HFFc6 (cell line): ENCODE data around the gene CUL9. TPM values are rescaled to one million over a fixed set of nuclear protein-coding genes. Genes with fewer than 3 reads are reported as not detected.

Source experiments
- DNase-seq: peaks from one replicate; pipeline ENCODE4 v3.0.0-alpha.2; 2018
- H3K27ac Mint-ChIP-seq: 2 replicates; pipeline ENCODE4 v1.8.0; 2020; ENCODE audit warnings: mild to moderate bottlenecking, mixed read lengths
- H3K27me3 Mint-ChIP-seq: 2 replicates; pipeline ENCODE4 v1.8.0; 2021; ENCODE audit warnings: mild to moderate bottlenecking, moderate library complexity, mixed read lengths; ENCODE audit not compliant: insufficient read depth
- H3K36me3 Mint-ChIP-seq: 2 replicates; pipeline ENCODE4 v1.8.0; 2021; ENCODE audit warnings: low read depth, mixed read lengths
- H3K4me1 Mint-ChIP-seq: 2 replicates; pipeline ENCODE4 v1.8.0; 2020; ENCODE audit warnings: low read depth, mixed read lengths
- H3K4me3 Mint-ChIP-seq: 2 replicates; pipeline ENCODE4 v1.8.0; 2020; ENCODE audit warnings: mild to moderate bottlenecking, moderate library complexity, mixed read lengths
- H3K9me3 Mint-ChIP-seq: 2 replicates; pipeline ENCODE4 v1.8.0; 2020; ENCODE audit warnings: mild to moderate bottlenecking, mixed read lengths
- total RNA-seq, 6 experiments: library from RNA; stranded (reverse); fragmentation: NEBNext Ultra II Directional; extraction: Animal tissue kit (Norgen Biotek cat#: 25700); gene quantifications; 2 replicates in 1 of 6; 3 replicates in 5 of 6; pipeline ENCODE4 v1.2.3, GENCODE V29; 2021
- TF ChIP-seq, protein P1 (sequence below): fragments of 200-600 bp; sonication (generic); IDR thresholded peaks from 2 replicates; pipeline ENCODE4 v1.5.0; 2021; ENCODE audit warnings: antibody characterized with exemption, mild to moderate bottlenecking

The CUL9 gene
- total RNA-seq, 6 experiments from 2014 or later: 15.4 to 19.9 (median 18.6) TPM

DNA sequence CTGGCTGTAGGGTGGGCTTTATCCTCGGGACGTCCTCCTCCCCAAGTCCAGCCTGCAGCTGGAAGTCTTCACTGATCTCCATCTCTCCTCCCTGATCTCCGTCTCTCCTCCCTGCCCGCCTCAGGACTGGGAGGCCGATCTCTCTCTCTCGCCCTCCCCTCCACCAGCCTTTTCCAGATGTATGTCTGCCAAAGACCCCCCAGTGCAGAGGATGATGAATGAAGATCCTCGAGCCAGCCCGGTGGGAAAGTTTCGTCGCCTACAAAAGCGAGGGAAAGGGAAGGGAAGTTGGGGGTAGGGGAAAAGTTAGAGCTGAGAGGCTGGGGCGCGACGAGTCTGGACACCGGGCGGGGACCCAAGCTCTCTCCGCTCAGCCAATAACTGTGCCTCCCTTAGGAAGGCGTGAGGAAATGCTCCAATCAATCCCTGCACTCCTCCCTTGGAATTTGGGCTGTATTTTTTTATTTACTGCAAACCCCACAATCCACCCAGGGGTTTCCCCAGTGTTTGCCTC is 11.5 kb upstream of the CUL9 start:
- peak overlapping the region; percentile 89 for H3K27ac Mint-ChIP-seq
- peaks cover 34% of the 10 kb centered on the region for H3K4me1 Mint-ChIP-seq
- H3K9me3 Mint-ChIP-seq: no peaks in the 10 kb centered on the region
- H3K27me3 Mint-ChIP-seq: peaks cover 3% of the 10 kb centered on the region; the same call in 1 of the 2 replicates
- TF ChIP-seq, protein P1, sequence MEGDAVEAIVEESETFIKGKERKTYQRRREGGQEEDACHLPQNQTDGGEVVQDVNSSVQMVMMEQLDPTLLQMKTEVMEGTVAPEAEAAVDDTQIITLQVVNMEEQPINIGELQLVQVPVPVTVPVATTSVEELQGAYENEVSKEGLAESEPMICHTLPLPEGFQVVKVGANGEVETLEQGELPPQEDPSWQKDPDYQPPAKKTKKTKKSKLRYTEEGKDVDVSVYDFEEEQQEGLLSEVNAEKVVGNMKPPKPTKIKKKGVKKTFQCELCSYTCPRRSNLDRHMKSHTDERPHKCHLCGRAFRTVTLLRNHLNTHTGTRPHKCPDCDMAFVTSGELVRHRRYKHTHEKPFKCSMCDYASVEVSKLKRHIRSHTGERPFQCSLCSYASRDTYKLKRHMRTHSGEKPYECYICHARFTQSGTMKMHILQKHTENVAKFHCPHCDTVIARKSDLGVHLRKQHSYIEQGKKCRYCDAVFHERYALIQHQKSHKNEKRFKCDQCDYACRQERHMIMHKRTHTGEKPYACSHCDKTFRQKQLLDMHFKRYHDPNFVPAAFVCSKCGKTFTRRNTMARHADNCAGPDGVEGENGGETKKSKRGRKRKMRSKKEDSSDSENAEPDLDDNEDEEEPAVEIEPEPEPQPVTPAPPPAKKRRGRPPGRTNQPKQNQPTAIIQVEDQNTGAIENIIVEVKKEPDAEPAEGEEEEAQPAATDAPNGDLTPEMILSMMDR: no peak
- peaks cover 7% of the 10 kb centered on the region for H3K36me3 Mint-ChIP-seq
- peak overlapping the region; percentile 92 for H3K4me3 Mint-ChIP-seq
- DNase-seq: no peak

DNA sequence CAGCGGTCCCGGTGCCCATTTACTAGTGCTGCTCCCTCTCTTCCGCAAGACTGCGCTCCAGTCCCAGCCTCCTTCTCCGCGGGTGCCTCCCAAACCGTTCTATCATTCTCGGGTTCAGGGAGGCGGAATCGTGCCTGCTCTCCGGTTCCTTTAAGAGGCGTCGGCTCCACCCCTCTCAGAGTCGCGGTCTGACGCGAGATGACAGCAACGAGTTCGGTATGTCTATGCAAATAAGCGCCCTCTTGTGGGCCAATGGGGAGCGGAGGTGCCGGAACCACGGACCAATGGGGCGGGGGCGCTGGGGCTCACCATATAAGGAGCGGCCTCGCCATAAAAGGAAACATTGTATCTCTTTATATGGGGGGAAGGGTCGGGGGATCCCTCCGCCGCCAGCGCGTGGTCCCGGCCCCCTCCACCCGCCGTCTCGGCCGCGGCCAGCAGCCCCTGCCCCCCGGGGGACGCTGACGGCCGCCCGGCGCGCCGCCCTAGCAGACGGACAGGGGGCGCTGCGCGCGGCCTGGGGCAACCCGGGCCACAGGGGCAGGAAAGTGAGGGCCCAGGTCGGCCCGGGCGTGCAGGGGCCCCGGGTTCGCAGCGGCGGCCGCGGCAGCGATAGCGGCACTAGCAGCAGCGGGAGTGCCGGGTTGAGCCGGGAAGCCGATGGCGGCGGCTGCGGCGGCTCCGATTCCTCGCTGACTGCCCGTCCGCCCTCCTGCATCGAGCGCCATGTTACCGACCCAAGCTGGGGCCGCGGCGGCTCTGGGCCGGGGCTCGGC is 10.9 kb upstream of the CUL9 start, which contains the start of gene SRF:
Gene SRF, plus strand, starts transcription at position 339 of the 776 bp plus-strand sequence. Its CDS starts 388 bp downstream, at position 727.
- H3K27ac Mint-ChIP-seq: peak within 1 kb of the TSS; percentile 90
- H3K4me1 Mint-ChIP-seq: peaks cover 39% of the 10 kb centered on the region
- peaks cover 3% of the 10 kb centered on the region; the same call in 1 of the 2 replicates for H3K27me3 Mint-ChIP-seq
- peak within 1 kb of the TSS; percentile 98 for H3K4me3 Mint-ChIP-seq
- H3K9me3 Mint-ChIP-seq: no peaks in the 10 kb centered on the region
- DNase-seq: peak; percentile 99
- peaks cover 7% of the 10 kb centered on the region for H3K36me3 Mint-ChIP-seq
- TF ChIP-seq, protein P1: peak; percentile 90

- TF ChIP-seq, protein P1: no peak
- Mint-ChIP-seq H3K4me1 (peaks cover 40% of the 10 kb centered on the region), H3K9me3 (no peaks in the 10 kb centered on the region), H3K27me3 (peaks cover 3% of the 10 kb centered on the region; the same call in 1 of the 2 replicates), H3K36me3 (peaks cover 7% of the 10 kb centered on the region), H3K27ac (peak overlapping the region; percentile 90), H3K4me3 (peak overlapping the region; percentile 98)
- DNase-seq: no peak
These were observed 10.3 kb upstream of the CUL9 start for GRCh38 chr6:43171707-43172103.

DNA sequence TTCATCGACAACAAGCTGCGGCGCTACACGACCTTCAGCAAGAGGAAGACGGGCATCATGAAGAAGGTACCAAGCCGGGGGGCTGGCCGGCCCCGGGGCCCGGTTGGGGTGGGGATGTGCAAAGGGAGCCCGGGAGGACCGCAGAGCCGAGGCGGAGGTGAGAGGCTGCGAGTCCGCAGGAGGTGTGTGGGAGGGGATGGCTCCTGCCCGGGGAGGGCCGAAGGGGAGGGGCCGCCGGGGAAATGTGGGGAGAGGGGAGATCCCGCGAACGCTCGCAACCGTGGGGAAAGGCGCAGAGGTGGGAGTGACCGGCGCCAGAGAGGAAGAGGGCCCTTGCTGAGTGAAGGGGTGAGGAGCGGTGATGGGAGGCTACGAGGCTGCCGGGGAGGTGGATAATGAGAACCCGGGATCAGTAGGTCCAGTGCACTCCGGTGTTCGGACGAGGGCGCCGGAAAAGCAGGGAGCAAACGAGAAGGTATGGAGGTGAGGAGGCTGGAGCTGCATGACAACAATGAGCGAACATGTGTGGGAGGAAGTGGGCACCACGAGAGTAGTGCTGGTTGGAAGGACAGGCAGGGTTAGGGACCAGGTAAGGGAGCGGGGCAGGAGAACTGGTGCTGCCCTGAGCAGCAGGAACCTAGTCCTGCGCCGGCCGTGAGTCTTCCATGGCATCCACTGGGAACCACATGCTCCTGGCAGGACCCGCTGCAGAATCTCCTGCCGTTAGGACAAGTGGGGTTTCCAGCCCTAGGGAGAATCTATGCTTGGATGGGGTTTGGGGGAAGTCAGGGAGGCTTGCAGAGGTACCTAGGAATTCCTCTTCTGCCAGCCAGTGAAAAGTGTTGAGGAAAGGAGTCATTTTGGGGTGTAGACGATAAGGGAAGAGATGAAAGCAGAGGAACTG is 9.6 kb upstream of the CUL9 start:
- H3K27me3 Mint-ChIP-seq: peaks cover 3% of the 10 kb centered on the region; the same call in 1 of the 2 replicates
- H3K4me1 Mint-ChIP-seq: peaks cover 40% of the 10 kb centered on the region
- H3K36me3 Mint-ChIP-seq: peaks cover 7% of the 10 kb centered on the region
- no peaks in the 10 kb centered on the region for H3K9me3 Mint-ChIP-seq
- H3K4me3 Mint-ChIP-seq: peak overlapping the region; percentile 98
- DNase-seq: no peak
- H3K27ac Mint-ChIP-seq: peak overlapping the region; percentile 90
- TF ChIP-seq, protein P1: no peak

- Mint-ChIP-seq H3K27ac (peak overlapping the region; percentile 90), H3K9me3 (no peaks in the 10 kb centered on the region), H3K27me3 (peaks cover 3% of the 10 kb centered on the region; the same call in 1 of the 2 replicates), H3K4me3 (peak overlapping the region; percentile 98), H3K36me3 (peaks cover 15% of the 10 kb centered on the region), H3K4me1 (peaks cover 40% of the 10 kb centered on the region)
- DNase-seq: no peak
- TF ChIP-seq, protein P1: no peak
These were observed 8.3 kb upstream of the CUL9 start for GRCh38 chr6:43173591-43174262.
